Urothelium cell line (cell line): ENCODE measurements around the gene HDDC3.
"Not testable (repeated sequence)": the region's sequence is repeated elsewhere in the genome, so short reads cannot be mapped to it uniquely, and the experiment has no call there.

Experiments
- DNase-seq: peaks from one replicate; pipeline ENCODE4 v3.0.0; 2011; ENCODE audit warnings: low spot score, mixed read lengths
- FAIRE-seq: peaks from 2 replicates; lab custom pipeline; 2011; peaks lifted over from hg19 to GRCh38; lab: Jason Lieb, UNC

HDDC3 gene

DNA sequence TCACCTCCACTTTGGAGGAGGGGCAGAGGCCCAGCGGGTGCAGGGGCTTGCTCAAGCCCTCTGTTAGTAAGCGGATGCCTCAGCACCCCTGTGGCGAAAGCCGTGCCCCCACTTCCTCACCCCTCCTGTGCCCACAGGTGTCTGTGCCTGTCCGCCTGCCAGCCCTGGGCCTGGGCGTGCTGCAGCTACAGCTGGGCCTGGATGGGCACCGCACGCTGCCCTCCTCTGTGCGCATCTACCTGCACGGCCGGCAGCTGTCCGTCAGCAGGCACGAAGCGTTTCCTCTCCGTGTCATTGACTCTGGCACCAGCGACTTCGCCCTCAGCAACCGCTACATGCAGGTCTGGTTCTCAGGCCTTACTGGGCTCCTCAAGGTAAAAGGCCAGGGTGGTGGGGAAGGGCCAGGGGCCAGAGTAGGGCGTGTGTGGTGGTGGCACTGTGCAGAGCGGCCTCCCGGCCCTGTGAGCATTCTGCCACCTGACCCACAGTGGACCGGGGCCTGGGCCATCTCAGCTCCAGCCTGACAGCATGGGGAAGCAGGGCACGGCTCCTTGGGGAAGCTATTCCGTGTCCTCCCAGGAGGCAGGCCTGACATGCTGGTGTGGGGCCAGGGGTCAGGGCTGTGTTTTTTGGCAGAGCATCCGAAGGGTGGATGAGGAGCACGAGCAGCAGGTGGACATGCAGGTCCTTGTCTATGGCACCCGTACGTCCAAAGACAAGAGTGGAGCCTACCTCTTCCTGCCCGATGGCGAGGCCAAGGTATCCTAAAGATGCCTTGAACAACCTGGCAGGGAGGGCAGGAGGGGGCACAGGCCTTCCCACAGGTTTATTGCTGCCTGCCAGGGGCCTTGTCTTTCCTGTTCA is 20.2 kb downstream of the HDDC3 start:
- DNase-seq (no peak), FAIRE-seq (no peak)

DNA sequence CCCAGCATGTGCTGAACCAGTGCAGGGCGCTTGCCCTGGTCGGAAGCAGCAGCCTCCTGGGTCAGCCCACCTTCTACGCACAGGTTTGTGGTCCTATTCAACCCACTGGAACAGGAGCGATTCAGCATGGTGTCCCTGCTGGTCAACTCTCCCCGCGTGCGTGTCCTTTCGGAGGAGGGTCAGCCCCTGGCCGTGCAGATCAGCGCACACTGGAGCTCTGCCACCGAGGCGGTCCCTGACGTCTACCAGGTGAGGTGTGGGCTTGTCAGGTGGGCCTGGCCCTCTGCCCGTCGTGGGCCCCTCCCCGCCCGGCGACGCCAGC is 21.1 kb downstream of the HDDC3 start:
- FAIRE-seq, result no peak
- DNase-seq, result no peak

DNA sequence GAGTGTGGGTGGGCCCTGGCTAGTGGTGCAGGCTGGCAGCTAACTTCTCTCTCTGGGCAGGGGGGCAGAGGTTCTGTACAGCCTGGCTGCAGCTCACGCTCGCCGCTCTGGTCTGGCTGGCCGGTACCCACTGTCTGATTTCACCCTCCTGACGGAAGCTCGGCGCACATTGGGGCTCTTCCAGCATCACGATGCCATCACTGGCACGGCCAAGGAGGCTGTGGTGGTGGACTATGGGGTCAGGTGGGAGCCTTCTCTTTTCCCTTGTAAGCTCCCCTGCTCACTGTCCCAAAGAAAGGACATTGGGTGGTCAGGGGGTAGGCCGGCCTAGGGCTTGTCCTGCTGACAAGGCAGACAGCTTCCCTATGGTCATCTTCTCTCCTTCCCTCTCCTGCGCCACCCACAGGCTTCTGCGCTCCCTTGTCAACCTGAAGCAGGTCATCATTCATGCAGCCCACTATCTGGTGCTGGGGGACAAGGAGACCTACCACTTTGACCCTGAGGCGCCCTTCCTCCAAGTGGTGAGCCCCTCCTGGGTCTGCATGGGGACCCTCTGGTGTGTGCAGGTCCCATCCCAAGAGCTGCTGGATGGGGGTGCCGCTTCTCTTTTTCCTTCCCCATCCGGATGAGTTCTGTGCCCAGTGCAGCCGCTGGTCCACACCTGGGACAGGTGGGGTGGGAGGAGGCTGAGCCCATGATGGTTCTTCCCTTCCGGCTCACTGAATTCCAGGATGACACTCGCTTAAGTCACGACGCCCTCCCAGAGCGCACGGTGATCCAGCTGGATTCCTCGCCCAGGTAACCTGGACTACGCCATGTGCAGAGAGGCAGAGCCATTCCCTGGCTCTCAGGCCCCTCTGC is 21.7 kb downstream of the HDDC3 start:
- FAIRE-seq (no peak), DNase-seq (no peak)

DNA sequence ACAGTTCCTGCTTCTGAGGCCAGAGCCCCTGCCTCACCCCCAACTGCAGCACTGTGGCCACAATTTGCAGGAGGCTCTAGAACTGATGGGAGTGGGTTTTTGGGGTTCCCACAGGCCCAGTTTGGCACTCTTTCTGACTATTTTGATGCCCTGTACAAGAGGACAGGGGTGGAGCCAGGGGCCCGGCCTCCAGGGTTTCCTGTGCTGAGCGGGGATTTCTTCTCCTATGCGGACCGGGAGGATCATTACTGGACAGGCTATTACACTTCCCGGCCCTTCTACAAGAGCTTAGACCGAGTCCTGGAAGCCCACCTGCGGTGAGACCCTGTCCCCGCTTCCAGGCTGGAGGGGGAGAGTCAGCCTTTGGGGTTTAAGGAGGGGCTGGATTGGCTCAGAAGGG is 22.4 kb downstream of the HDDC3 start:
- no peak for DNase-seq
- FAIRE-seq, result no peak

DNA sequence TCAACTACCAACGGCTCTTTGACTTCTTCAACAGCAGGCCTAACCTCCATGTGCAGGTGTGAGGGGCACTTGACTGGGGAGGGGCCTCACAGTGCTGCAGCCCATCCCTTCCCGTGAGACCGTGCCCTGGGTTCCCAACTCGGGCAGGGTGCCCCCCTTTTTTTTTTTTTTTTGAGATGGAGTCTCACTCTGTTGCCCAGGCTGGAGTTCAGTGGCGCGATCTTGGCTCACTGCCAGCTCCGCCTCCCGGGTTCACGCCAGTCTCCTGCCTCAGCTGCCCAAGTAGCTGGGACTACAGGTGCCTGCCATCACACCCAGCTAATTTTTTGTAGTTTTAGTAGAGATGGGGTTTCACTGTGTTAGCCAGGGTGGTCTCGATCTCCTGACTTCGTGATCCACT is 22.9 kb downstream of the HDDC3 start:
- not testable (repeated sequence) for FAIRE-seq

DNA sequence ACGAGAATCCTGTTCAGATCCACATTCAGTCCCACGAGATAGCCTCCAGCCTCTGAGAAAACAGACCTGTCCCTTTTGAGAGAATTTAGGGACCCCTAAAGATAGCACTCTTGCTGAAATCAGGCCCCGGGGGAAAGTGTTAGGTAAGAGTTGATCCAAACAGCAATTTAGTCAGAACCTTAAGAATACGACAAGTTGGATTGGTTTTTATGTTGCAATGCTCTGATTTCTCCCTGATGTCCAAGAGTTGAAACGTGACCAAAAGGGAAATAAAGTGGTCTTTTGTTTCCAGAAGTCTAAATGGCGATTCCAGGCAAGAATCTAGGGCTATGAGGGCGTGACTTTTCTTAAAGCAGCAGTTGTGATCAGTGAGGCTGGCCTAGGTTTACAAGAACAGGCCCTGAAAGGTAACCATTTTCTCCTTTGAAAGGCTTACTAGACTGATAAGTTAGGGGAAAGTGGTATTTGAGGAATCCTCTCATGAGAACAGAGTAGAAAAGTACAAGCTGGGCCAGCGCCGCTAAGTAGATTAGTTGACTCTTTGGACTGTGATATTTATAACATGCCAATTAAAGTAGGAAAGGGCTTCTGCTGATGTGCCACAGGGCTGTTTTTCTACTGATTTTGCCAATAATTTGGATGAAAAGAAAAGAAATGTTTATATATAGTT is 24.4 kb downstream of the HDDC3 start:
- no peak for DNase-seq
- no peak for FAIRE-seq

More for the DNA sequence above, 22.9 kb downstream of the HDDC3 start:
- DNase-seq, result not testable (repeated sequence)

DNA sequence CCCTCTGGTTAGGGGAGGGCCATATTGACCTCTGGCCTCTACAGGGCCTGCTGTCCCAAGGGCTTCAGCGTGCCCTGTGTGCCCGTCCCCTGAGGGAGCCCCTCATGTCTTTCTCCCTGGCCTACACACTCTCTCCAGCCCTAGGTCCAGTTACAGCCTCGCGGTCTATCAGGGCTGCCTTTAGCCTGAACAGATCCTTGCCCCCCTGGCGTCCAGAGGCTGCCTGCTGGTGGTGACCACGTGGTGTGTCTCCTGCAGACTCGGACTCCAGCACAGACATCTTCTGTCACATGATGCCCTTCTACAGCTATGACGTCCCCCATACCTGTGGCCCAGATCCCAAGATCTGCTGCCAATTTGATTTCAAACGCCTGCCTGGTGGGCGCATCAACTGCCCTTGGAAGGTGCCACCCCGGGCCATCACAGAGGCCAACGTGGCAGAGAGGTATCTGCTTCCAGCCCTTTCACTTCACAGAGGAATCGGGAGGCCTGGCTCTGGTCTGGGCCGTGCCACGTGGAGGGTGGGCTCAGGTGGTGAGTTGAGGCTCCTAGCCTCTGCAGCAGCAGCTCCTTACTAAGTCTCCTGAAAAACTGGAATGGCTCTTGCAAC is 25.2 kb downstream of the HDDC3 start:
- no peak for DNase-seq
- no peak for FAIRE-seq

DNA sequence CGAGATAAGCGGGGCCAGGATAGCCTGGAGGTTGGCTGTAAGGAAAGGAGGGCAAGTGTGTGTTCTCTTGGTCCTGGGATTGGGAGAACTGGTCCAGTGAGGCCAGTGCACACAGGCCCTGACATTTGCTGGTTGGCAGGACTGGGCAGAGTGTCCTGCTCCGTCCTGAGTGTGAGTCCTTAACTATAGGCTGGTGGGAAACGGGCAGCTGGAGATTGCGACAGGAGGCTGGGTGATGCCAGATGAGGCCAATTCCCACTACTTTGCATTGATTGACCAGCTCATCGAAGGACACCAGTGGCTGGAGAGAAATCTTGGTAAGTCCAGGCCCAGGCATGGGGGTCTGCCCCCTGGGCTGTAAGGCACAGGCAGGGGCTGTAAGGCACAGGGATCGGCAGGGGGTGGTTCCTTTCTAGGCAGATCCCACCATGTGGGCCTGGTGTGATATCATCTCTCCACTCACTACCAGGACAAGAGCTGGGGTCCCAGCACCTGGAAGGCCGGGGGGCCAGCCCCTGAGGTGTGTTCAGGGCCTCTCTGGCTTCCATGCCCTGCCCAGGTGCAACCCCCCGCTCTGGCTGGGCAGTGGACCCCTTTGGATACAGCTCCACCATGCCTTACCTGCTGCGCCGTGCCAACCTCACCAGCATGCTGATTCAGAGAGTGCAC is 26.0 kb downstream of the HDDC3 start:
- FAIRE-seq (no peak), DNase-seq (no peak)

DNA sequence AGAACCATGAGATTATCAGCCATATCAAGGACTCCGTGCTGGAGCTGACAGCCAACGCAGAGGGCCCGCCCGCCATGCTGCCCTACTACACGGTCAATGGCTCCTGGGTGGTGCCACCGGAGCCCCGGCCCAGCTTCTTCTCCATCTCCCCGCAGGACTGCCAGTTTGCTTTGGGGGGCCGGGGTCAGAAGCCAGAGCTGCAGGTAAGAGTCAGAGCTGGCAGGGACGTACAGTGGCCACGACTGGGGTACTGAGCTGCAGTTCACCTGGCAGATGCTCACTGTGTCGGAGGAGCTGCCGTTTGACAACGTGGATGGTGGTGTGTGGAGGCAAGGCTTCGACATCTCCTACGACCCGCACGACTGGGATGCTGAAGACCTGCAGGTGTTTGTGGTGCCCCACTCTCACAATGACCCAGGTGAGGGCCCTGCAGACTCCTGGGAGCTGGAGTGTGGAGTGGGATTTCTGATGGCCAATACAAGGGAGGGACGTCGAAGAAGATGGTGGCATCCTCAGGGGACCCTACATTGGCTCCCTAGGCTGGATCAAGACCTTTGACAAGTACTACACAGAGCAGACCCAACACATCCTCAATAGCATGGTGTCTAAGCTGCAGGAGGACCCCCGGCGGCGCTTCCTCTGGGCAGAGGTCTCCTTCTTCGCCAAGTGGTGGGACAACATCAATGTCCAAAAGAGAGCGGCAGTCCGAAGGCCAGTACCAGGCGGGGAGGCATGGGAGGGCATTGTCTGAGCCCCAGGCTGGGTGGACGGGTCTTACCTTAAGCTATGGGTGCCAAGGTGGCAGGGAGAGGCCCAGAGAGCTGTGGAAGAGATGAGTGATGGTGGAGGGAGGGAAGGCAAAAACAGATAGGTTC is 26.8 kb downstream of the HDDC3 start:
- FAIRE-seq (no peak), DNase-seq (no peak)

DNA sequence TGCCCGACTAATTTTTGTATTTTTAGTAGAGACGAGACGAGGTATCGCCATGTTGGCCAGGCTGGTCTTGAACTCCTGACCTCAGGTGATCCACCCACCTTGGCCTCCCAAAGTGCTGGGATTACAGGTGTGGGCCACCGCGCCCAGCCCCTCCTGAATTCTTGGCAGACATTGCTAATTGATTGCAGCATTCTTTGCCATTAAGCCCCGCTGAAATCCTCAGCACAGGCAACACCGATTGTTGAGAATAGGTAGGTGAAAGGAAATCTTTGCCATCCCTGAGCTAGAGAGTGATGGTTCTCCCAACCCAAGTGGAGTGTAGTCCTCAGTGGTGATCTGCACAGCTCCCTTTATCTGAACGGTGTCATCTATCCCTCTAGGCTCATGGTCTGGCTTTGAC is 27.6 kb downstream of the HDDC3 start:
- FAIRE-seq (no peak), DNase-seq (no peak)

DNA sequence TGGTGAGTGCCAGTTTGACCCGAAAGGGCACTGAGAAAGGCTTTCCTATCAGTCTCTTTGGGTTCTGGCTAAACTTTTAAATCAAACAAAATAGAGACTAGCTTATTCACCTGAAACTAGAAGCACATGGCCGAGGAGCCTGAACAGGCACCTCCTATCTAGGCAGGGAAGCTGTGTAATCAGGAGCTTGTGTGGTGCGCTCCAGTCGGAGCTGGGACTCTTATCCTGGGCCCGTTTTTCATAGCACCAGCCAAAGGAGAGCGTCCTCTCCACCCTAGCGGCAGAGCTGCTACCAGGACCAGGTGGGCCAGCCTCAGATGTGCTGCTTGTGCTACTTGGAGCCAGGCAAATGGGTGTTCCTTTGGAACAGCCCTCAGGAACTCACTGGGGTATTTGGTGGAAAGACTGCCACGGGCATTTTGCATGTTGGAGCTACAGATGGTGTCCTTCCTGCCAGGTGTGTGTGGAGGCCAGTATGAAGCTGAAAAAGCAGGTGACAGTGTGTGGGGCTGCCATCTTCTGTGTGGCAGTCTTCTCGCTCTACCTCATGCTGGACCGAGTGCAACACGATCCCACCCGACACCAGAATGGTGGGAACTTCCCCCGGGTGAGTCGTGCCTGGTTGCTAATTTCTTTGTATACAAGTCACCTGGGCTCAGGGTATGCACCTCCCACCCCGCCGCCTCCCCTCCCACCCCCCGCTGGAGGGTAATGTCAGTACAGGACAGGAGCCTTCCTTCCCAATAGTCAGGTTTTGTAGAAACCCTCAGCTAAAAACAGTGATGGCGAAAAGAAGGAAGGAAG is 28.4 kb downstream of the HDDC3 start:
- FAIRE-seq (no peak), DNase-seq (no peak)

DNA sequence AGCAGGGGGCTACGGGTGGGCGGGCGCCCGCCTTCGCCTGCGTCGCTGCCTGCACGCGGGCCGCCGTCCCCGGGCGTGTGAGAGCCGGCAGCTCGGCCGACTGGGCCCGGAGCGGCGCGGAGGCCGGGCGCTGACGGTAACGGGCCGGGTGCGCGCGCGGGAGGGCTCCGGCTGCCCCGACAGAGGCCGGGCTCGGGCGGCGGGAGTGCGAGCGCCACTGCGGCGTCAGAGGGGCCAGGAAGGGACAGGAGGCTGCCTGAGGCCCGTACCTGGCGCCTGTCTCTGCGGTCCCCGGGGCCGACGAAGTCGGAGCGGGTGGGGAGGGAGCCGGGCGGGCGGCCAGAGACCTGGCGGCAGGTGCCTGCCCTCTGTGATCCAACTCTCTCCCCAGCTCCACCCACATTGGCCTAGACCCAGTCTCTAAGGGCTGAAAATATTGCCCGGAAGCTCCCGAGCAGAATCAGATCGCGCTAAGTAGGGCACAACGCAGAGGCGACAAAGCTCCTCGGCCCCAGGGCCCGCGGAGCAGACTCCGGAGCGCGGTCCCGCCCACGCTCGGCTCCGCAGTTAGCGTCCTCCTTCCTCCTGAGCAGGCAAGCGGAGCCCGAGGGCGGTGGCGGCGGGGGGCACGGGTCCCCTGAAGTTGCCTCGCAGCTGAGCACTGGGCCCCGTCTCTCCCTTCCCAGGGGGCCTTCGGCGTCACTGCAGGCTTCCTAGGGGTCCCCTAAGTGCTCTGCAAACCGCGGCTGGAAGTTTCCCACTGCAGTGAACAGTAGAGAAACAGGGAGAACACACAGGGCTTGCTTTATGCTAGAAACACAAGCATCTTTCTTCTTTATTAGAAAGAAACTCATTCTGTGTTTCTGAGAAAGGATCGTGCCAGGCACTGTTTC is 29.3 kb downstream of the HDDC3 start, which contains the start of gene MAN2A2:
Gene MAN2A2 (plus strand): TSS at position 463 of the 893 bp plus-strand sequence. CDS start 906 bp downstream, outside the sequence.
- DNase-seq, result peak; percentile 69
- FAIRE-seq, result no peak

DNA sequence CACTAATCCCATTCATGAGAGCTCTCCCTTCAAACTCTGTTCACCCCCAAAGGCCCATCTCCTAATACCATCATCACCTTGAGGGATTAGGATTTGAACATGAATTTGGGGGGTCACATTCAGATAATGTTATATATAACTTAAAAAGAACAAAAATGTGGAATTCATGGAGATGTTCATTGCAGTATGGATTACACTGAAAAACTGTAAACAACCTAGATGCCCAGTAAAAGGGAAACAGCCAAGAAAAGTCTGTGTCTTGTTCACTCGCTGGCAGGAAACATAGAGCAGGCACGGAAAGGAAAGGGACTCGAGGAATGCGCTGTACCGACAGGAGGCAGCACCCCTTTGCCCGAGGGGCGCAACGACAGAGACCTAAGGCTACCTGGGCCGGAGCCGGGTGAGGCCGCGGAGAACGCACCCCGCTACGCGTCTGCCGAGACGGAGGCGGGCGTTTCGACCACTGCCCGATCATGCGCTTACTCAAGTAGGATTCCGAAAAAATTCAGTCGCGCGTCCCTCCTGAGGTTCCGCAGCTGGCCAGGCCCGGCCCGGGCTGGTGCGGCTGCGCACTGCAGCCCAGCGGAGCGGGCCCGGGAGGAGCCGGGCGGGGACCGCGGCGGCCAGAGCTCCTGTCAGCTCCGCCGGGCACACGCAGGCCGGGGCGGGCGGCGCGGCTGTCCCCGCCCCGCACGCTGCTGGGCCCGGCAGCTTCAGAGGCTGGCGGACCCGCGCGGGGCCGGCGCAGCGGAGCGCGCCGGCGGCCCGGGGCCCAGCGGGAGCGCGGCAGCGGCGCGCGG is 30.1 kb downstream of the HDDC3 start:
- peak; percentile 35 for FAIRE-seq
- DNase-seq, result peak; percentile 97

DNA sequence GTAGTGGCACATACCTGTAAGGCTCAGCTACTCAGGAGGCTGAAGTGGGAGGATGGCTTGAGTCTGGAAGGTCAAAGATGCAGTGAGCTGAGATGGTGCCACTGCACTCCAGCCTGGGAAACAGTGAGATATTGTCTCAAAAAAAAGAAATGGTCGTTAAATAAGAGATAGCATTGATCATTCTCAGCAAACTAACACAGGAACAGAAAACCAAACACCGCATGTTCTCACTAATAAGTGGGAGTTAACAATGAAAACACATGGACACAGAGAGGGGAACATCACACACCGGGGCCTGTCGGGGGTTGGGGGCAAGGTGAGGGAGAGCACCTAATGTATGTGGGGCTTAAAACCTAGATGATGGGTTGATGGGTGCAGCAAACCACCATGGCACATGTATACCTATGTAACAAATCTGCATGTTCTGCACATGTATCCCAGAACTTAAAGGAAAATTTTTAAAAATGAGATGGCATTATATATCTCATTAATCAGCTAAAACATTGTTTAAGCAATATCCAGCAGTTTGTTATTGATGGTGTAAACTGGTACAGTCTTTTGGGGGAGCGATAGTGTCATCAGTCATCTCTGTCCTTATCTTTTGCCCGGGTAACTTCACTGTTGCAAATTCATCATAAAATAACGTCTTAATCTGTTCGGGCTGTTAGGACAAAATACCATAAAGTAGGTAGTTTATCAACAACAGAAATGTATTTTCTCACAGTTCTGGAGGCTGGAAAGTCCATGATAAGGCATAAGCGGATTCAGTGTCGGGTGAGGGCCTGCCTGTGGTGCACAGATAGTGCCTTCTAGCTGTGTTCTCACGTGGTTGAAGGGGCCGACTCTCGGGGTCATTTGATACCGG is 30.9 kb downstream of the HDDC3 start:
- FAIRE-seq (no peak), DNase-seq (no peak)

DNA sequence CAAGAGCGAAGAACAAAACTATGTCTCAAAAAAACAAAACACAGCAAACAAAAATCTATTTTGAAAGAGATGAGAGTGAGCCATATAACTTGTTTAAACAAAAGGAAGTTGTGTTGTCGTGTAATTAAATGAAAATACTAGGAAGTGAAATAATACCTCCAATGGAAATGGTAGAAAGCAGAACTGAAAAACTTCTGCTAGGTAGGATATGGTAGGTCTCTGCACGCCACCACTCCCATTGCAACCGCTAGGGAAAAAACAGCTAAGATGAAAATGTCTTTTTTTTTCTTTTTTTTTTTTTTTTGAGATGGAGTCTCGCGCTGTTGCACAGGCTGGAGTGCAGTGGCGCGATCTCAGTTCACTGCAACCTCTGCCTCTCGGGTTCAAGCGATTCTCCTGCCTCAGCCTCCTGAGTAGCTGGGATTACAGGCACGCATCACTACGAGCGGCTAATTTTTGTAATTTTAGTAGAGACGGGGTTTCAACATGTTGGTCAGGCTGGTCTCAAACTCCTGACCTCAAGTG is 35.2 kb downstream of the HDDC3 start:
- FAIRE-seq, result not testable (repeated sequence)

More for the DNA sequence above, 35.2 kb downstream of the HDDC3 start:
- not testable (repeated sequence) for DNase-seq
